Astrocyte of the spinal cord (primary cell): ENCODE results near the gene FAM234B.

ENCODE experiments used
- DNase-seq: peaks from one replicate; pipeline ENCODE4 v3.0.0; 2011; ENCODE audit warnings: low read depth, low spot score
- H3K4me3 ChIP-seq: 2 replicates; pipeline ENCODE4 v1.5.1; 2011; ENCODE audit warnings: low read depth, mild to moderate bottlenecking, low read length, moderate library complexity
- CTCF ChIP-seq: IDR thresholded peaks from 2 replicates; pipeline ENCODE4 v1.5.1; 2012; ENCODE audit warnings: low read depth, mild to moderate bottlenecking, low read length, inconsistent platforms
- in situ Hi-C: cut with HindIII; loops from 2 replicates; pipeline ENCODE4 v1.10.0; 2017; ENCODE audit warnings: low sequenced_read_pairs

Gene FAM234B

GRCh38 chr12:13093191-13093847 is 49.1 kb downstream of the FAM234B start:
- peak; percentile 32 for DNase-seq
- in situ Hi-C loops, result no loop called here
- TF ChIP-seq CTCF, result no peak
- no peak overlapping the region for H3K4me3 ChIP-seq

- TF ChIP-seq CTCF, result no peak
Observed at GRCh38 chr12:13093848-13094220, 49.7 kb downstream of the FAM234B start.

GRCh38 chr12:13094367-13094766 is 50.2 kb downstream of the FAM234B start:
- no peak for TF ChIP-seq CTCF
- no peak overlapping the region for H3K4me3 ChIP-seq
- in situ Hi-C loops, result no loop called here
- peak; percentile 34 for DNase-seq

More at GRCh38 chr12:13093848-13094220, 49.7 kb downstream of the FAM234B start:
- H3K4me3 ChIP-seq, result no peak overlapping the region
- in situ Hi-C loops, result no loop called here
- DNase-seq, result no peak

- no peak overlapping the region for H3K4me3 ChIP-seq
- in situ Hi-C loops, result no loop called here
- TF ChIP-seq CTCF, result no peak
Observed at GRCh38 chr12:13095266-13095995, 51.2 kb downstream of the FAM234B start.

GRCh38 chr12:13097491-13098011 is 53.4 kb downstream of the FAM234B start:
- in situ Hi-C loops, result no loop called here
- TF ChIP-seq CTCF, result no peak
- no peak for DNase-seq
- H3K4me3 ChIP-seq, result no peak overlapping the region

More at GRCh38 chr12:13095266-13095995, 51.2 kb downstream of the FAM234B start:
- DNase-seq, result no peak

- H3K4me3 ChIP-seq, result no peak overlapping the region
- no peak for TF ChIP-seq CTCF
Observed at GRCh38 chr12:13099066-13099843, 55.1 kb downstream of the FAM234B start.

More at GRCh38 chr12:13099066-13099843, 55.1 kb downstream of the FAM234B start:
- peak; percentile 6 for DNase-seq
- in situ Hi-C loops, result no loop called here
